ENCODE results near the gene UST.

Gene UST

GRCh38 chr6:148805777-148806176 is 58.9 kb downstream of the UST start:
- DNase-seq: no peak

- no peak for DNase-seq
These were observed 61.0 kb downstream of the UST start for GRCh38 chr6:148807784-148808183.

DNA sequence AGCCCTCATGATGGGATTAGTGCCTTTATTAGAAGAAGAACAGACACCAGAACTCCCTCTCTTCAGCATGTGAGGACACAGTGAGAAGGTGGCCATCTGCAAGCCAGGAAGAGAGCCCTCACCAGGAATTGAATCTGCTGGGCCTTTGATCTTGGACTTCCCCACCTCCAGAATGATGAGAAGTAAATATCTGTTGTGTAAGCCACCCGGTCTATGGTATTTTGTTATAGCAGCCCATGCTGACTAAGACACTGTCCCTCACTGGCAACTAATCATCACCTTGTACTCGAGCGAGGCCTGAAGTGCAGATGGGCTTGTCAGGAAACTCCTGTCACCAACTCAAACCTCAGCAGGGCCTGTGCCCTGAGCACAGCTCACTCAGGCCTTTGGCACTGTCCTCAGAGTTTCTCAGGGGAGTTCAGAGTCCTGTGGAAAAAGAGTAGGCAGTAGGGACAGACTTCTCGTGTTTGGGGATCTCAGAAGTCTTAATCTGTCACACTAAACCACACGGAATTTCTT is 62.0 kb downstream of the UST start:
- no peak for DNase-seq

DNA sequence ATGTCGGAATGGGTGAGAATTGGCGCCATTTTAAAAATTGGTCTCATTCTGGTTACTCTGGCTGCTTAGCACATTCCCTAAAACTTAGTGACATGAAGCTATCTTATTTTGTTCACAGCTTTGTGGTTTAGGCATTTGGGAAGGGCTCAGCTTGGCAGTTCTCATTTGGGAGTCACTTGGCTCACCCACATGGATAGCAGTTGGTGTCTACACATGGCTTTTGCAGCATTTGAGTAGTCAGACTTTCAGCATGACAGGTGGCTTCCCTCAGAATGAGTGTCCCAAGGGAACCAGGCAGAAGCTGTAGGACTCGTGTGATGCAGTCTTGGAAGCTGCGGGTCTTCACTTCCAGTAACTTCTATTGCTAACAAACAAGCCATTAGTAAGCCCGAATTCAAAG is 64.6 kb downstream of the UST start:
- no peak for DNase-seq

- no peak for DNase-seq
These were observed 67.4 kb downstream of the UST start for GRCh38 chr6:148814082-148814790.

DNA sequence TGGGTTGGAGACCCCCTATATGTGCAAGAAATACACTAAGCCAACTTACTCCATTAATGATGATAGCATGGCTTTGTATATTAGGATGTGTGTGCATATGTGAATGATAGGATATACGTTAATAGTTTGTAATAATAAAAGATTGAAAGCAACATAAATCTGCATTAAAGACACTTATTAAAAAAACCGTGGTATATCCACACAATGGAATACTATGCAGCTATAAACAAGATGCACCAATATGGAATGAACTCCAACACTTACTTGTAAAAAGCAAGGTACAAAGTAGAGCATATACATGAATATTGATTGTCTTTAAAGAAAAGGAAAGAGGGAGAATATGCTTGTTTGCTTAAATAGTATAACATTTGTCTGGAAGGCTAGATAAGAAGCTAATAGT is 68.0 kb downstream of the UST start:
- DNase-seq: no peak

DNA sequence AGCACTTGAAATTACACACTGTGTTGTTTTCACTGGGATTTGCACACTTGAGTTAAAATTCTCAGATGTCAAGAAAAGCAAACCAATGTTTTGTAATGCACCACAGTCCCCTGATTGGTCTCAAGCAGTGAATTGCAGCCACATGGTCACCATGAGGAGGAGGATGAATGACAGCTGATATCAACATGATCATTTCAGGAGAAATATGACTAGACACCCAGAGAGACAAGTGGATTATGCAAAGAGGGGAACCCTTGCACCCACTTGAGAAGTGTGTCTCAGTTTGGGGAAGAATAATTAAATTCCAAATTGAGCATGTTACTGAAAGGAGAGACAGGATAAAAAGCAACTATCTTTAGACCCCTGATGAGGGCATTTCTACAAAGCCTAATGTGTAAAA is 69.3 kb downstream of the UST start:
- DNase-seq: no peak

DNA sequence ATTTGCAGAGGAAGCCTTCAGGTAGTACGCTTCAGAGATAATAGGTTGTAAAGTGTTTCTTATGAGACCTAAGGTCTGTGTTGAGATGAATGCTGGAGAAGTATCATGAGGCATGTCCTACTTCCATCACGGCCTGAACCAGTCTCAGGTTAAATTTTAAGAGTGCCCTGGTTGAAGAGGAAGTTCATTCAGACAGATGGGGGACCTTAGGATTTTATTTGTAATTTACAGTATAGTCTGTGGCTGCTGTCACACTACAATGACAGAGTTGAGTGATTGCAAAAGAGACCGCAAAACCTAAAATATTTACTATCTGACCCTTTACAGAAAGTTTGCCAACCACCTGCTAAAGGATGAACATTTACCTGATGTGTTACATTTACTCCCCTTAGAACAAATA is 70.9 kb downstream of the UST start:
- DNase-seq: no peak

DNA sequence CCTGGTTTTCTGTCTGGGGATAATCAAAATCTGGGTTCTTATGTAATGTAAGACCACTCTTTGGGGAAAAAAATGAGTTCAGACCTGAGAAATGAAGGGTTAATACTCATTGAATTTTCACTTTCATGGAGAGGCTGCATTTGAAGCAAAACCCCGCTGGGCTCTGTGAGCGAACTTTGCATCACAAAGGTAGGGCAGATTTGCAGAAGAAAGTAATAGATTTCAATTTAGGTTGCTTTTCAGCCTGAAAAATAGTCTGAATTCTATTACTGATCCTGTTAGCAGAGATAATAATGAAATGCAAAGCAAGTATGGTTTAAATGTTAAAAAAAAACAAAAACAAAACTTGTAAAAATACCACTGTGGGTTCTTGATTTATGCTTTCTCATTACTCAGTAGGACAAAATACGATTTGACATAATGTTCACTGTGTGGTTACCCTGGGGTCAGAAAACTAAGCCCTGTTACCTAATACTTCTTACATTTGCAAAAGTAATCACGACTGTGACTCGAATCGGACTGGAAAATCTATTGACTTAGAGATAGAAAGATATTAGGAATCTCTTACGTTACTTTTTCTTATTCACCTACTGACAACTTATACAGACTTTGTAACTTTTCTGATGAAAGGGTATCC is 72.2 kb downstream of the UST start:
- peak; percentile 8 for DNase-seq

- no peak for DNase-seq
These were observed 73.0 kb downstream of the UST start for GRCh38 chr6:148819852-148820251.

- DNase-seq: no peak
These were observed 76.0 kb downstream of the UST start for GRCh38 chr6:148822819-148823218.

DNA sequence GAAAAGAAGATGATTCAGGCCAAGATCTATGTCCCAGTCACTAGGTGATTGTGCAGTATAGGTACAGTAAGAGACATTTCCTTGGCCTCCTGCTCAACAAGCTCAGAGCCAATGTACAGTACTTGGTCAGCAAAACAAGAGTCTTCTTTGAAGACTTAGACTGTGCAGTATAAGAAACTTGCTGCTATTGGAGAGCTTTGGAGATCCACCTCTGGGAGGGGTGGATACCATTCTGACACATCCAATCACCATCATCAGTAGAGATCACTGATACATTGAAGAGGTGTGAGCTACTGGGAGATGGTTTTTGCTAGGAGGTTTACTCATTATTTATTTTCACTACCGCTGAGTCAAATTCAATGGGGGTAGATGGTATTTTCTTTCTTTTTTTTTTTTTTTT is 77.5 kb downstream of the UST start:
- DNase-seq: no peak

DNA sequence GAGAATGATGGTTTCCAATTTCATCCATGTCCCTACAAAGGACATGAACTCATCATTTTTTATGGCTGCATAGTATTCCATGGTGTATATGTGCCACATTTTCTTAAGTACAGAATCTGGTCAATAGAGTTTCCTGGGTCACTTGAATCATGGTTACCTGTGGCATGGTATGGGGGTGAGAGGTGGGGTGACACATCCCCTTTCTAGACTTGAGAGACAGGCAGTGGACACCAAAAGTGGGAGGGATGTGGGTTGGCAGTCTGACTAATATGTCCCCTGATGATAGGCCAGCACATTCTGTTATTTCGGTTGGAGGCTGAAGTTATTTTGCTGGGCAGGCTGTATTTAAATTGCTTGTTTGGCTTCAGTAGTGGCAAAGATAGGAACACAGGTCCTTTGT is 78.1 kb downstream of the UST start:
- no peak for DNase-seq

- no peak for DNase-seq
These were observed 78.7 kb downstream of the UST start for GRCh38 chr6:148825492-148825891.

- DNase-seq: no peak
These were observed 80.7 kb downstream of the UST start for GRCh38 chr6:148827416-148828045.

GRCh38 chr6:148828047-148828446 is 81.2 kb downstream of the UST start:
- DNase-seq: no peak

DNA sequence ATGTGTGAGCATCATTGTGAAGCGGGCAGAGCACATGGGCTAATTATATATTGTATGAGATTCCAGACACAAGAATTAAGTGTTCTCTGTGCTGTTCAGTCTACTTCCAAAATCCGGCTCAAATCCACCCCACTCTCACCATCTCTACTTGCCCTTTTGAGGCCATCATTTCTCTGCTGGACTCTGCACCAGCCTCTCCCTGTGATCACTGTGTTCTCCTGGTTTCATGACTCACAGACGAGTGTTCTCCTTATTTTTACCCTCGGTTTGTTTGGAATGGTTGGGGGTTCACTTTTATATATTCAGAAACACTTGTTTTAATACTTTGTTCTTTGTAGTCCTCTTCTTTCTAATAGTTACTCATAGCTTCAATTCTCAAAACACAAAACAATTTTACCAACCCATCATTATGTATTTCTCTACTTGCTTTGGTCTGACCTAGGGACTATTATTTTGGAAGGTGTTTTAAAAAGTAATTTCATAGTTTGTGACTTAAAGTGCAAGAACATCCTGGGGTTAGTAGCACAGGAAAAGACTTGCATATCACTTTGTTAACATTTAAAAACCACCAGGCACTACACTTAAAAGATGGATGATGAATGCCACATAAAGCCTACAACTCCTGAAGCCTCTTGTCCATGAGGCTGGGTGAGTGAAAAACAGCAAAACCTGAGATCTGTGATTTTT is 82.7 kb downstream of the UST start:
- DNase-seq: no peak

DNA sequence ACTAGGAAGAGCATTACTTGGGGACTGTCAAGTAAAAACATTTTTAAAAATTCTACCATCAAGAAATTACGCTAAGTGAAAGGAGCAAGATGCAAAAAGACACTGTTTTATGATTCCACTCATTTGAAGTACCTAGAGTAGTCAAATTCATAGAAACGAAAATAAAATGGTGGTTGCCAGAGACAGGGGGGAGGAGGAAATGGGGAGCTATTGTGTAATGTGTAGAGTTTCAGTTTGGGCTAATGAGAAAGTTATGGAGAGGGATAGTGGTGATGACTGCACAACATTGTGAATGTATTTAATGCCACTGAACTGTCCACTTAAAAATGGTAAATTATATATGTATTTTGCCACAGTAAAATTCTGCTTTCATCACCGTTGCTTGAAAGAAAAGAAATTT is 83.8 kb downstream of the UST start:
- DNase-seq: no peak

- no peak for DNase-seq
These were observed 84.2 kb downstream of the UST start for GRCh38 chr6:148831064-148831463.

DNA sequence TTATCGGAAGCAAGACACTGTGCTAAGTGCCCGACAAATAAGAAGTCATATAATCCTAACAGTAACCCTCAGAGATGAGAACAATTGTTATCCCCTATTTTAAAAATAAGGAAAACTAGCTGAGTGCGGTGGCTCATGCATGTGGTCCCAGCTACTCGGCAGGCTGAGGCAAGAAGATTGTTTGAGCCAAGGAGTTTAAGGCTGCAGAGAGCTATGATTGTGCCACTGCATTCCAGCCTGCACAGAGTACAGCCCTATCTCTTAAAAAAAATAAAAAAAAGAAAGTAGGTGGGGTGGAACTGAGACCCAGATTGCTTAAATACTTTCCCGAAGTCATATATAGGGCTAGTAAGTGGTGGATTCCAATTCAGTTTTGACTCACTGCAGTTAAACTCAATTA is 84.7 kb downstream of the UST start:
- no peak for DNase-seq

DNA sequence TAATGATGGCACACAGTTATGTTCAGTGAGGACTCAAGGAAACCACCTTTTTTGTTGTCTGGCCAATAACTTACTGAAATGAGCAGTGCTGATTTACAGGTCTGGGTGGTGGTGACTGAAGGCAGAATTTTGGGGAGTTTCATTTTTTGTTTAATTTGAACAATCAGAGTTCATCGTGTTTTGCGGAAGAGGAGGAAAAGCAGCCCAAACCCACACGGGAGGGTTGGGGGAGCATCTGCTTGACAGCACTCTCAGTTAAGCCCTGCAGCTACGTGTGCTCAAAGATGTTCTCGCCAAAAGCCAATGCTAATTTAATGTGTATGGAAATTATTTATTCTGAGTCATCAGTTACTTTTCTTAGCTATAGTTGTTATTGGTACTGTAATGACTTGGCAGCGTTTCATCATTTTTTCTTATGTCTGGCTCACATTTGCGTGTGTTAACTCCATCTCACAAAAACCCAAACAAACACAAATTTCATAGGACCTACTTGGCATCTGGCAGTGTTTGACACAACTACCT is 89.2 kb downstream of the UST start:
- DNase-seq: no peak

- DNase-seq: no peak
These were observed 89.9 kb downstream of the UST start for GRCh38 chr6:148836751-148837150.

- DNase-seq: no peak
These were observed 91.1 kb downstream of the UST start for GRCh38 chr6:148837941-148838340.
